Thoracic aorta (tissue), 2 donors: ENCODE data around the gene SLFN11. TPM values are rescaled to one million over a fixed set of nuclear protein-coding genes. Genes with fewer than 3 reads are reported as not detected.
A peak's percentile ranks its signal among the peaks of the same experiment; 100 is the strongest.
"Not testable (repeated sequence)": the region's sequence is repeated elsewhere in the genome, so short reads cannot be mapped to it uniquely, and the experiment has no call there.

Source experiments
- ATAC-seq: fragments of 150-250 bp; one replicate; pipeline ENCODE4 v1.8.0; 2017; ENCODE audit warnings: low read depth; ENCODE audit not compliant: insufficient number of reproducible peaks, low FRiP score
- DNase-seq: peaks from one replicate; pipeline ENCODE4 v3.0.0-alpha.2; 2020; ENCODE audit warnings: low spot score
- H3K27ac ChIP-seq, 2 donors: fragments of 200-600 bp; sonication (generic); 1 replicate in 1 of 2; 2 replicates in 1 of 2; pipeline ENCODE4 v1.5.1; 2016; ENCODE audit warnings: mild to moderate bottlenecking in 2 of 2, moderate library complexity in 2 of 2
- H3K27me3 ChIP-seq: fragments of 200-600 bp; sonication (generic); replicated peaks from 2 replicates; pipeline ENCODE4 v1.6.0; 2016; ENCODE audit warnings: mild to moderate bottlenecking; ENCODE audit not compliant: insufficient read depth
- H3K36me3 ChIP-seq: fragments of 200-600 bp; sonication (generic); one replicate; pipeline ENCODE4 v1.5.1; 2016
- H3K4me1 ChIP-seq, 2 donors: fragments of 200-600 bp; sonication (generic); 1 replicate in 1 of 2; 2 replicates in 1 of 2; pipeline versions ENCODE4 v1.5.1 to v1.6.0; 2016; ENCODE audit warnings: low read depth in 2 of 2, mild to moderate bottlenecking in 1 of 2; ENCODE audit not compliant: control insufficient read depth in 1 of 2
- H3K4me3 ChIP-seq: fragments of 200-600 bp; sonication (generic); 2 replicates; pipeline ENCODE4 v1.5.1; 2016; ENCODE audit warnings: mild to moderate bottlenecking
- H3K9me3 ChIP-seq: fragments of 200-600 bp; sonication (generic); 2 replicates; pipeline ENCODE4 v1.5.1; 2016
- total RNA-seq, 2 donors: library from RNA; depleted of rRNA; stranded (reverse); fragments of >200 nt; gene quantifications; one replicate each; pipeline versions ENCODE4 v1.1.0 to v1.2.3, GENCODE V29; 2016
- TF ChIP-seq, protein P1 (sequence below): fragments of 200-600 bp; sonication (generic); IDR thresholded peaks from one replicate; pipeline ENCODE4 v1.5.1; 2019; ENCODE audit warnings: antibody characterized with exemption

The SLFN11 gene, protein sequence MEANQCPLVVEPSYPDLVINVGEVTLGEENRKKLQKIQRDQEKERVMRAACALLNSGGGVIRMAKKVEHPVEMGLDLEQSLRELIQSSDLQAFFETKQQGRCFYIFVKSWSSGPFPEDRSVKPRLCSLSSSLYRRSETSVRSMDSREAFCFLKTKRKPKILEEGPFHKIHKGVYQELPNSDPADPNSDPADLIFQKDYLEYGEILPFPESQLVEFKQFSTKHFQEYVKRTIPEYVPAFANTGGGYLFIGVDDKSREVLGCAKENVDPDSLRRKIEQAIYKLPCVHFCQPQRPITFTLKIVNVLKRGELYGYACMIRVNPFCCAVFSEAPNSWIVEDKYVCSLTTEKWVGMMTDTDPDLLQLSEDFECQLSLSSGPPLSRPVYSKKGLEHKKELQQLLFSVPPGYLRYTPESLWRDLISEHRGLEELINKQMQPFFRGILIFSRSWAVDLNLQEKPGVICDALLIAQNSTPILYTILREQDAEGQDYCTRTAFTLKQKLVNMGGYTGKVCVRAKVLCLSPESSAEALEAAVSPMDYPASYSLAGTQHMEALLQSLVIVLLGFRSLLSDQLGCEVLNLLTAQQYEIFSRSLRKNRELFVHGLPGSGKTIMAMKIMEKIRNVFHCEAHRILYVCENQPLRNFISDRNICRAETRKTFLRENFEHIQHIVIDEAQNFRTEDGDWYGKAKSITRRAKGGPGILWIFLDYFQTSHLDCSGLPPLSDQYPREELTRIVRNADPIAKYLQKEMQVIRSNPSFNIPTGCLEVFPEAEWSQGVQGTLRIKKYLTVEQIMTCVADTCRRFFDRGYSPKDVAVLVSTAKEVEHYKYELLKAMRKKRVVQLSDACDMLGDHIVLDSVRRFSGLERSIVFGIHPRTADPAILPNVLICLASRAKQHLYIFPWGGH
- total RNA-seq = 10 to 100 TPM; 53.5 to 87.1 TPM

DNA sequence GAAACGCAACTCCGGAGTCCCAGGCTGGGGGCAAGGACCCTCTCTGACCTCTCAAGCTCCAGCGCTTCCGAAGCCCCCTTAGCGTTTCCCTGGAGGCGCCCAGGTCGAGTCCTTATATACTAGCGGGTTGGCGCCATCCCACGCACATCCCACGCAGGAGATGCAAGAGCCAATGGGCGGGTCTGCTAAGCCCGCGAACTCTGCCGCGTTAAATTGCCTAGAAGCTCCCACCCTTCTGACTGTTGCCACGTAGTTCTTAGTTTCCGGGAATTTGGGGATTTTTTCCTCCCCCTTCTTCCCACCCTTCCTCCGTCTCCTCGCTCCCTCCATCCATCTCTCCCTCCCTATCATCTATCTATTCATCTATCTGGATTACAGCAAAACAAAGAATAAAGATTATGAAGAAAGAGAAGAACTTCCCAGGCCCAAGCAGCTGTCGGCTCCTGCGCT lies at the start of gene SLFN11:
Gene SLFN11, minus strand, starts transcription at position 88 of the 450 bp plus-strand sequence. CDS start 9,814 bp downstream, outside the sequence.
- H3K9me3 ChIP-seq = no peaks in the 10 kb centered on the region
- peak within 1 kb of the TSS; percentile 98 to 99 for H3K27ac ChIP-seq
- H3K4me1 ChIP-seq = peaks cover 9 to 15% of the 10 kb centered on the region in 2 donors
- TF ChIP-seq, protein P1, sequence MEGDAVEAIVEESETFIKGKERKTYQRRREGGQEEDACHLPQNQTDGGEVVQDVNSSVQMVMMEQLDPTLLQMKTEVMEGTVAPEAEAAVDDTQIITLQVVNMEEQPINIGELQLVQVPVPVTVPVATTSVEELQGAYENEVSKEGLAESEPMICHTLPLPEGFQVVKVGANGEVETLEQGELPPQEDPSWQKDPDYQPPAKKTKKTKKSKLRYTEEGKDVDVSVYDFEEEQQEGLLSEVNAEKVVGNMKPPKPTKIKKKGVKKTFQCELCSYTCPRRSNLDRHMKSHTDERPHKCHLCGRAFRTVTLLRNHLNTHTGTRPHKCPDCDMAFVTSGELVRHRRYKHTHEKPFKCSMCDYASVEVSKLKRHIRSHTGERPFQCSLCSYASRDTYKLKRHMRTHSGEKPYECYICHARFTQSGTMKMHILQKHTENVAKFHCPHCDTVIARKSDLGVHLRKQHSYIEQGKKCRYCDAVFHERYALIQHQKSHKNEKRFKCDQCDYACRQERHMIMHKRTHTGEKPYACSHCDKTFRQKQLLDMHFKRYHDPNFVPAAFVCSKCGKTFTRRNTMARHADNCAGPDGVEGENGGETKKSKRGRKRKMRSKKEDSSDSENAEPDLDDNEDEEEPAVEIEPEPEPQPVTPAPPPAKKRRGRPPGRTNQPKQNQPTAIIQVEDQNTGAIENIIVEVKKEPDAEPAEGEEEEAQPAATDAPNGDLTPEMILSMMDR = no peak
- DNase-seq (peak; percentile 63), ATAC-seq (peak; percentile 92)
- H3K27me3 ChIP-seq = no peaks in the 10 kb centered on the region
- peak within 1 kb of the TSS; percentile 88 for H3K4me3 ChIP-seq
- H3K36me3 ChIP-seq = no peaks in the 10 kb centered on the region

DNA sequence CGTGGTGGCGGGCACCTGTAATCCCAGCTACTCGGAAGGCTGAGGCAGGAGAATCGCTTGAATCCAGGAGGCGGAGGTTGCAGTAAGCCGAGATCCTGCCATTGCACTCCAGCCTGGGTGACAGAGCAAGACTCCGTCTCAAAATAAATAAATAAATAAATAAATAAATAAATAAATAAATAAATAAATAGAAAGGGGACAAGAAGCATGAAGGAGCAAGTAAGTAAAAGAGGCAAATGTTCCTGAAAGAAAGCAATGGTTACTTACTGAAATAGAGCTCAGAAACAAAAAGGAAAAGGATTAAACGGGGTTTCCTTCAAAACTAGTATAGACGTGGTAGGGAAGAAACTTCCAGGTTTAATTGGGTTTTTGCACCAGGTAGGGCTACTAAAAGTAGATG lies 47.6 kb upstream of the SLFN11 start:
- H3K9me3 ChIP-seq, H3K4me3 ChIP-seq, H3K4me1 ChIP-seq, H3K27ac ChIP-seq, H3K36me3 ChIP-seq, DNase-seq, H3K27me3 ChIP-seq, ATAC-seq: not testable (repeated sequence)

DNA sequence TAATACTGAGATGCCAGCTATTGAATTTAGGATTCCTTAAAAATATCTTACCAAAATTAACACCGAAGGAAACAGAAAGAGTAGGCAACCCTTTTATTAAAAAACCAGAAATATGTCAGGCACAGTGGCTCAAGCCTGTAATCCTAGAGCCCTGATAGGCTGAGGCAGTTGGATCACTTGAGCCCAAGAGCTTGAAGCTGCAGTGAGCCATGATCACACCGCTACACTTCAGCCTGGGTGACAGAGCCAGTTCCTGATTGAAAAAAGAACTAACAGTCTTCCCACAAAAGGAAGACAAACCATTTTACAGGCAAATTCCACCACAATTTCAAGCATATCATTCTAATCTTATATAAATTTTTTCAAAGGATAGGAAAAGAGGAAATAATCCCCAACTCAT lies 43.2 kb upstream of the SLFN11 start:
- H3K4me1 ChIP-seq = no peaks in the 10 kb centered on the region
- no peak overlapping the region for H3K4me3 ChIP-seq
- peaks cover 10% of the 10 kb centered on the region for H3K9me3 ChIP-seq
- ATAC-seq = no peak
- peaks cover 8% of the 10 kb centered on the region for H3K36me3 ChIP-seq
- TF ChIP-seq, protein P1 = no peak
- DNase-seq = no peak
- no peak overlapping the region for H3K27ac ChIP-seq
- no peaks in the 10 kb centered on the region for H3K27me3 ChIP-seq

DNA sequence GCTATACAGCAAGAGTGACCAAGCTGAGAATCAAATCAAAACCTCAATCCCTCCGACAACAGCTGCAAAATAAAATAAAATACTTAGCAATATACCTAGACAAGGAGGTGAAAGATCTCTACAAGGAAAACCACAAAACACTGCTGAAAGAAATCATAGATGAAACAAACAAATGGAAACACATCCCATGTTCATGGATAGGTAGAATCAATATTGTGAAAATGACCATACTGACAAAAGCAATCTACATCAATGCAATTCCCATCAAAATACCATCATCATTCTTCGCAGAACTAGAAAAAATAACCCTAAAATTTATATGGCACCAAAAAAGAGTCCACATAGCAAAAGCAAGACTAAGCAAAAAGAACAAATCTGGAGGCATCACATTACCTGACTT lies 41.3 kb upstream of the SLFN11 start:
- peaks cover 23% of the 10 kb centered on the region for H3K36me3 ChIP-seq

DNA sequence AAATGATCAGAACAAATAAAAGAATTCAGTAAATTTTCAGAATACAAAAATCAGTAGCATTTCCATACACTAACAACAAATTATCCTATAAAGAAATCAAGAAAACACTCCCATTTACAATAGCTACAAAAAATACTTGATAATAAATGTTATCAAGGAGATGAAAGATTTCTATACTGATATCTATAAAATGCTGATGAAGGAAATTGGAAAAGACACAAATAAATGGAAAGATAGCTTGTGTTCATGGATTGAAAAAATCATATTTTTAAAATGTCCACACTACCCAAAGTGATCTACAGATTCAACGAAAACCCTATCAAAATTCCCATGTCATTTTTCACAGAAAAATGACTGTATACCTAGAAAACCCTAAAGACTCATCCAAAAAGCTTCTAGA lies 40.8 kb upstream of the SLFN11 start:
- DNase-seq (no peak), ATAC-seq (no peak)
- TF ChIP-seq, protein P1 = no peak
- Histone ChIP-seq H3K4me3 (no peak overlapping the region), H3K27me3 (no peaks in the 10 kb centered on the region), H3K36me3 (peaks cover 25% of the 10 kb centered on the region), H3K9me3 (peaks cover 10% of the 10 kb centered on the region), H3K4me1 (no peaks in the 10 kb centered on the region), H3K27ac (no peak overlapping the region)

More for the DNA sequence above, 41.3 kb upstream of the SLFN11 start:
- not testable (repeated sequence) for H3K4me1 ChIP-seq, DNase-seq, H3K27ac ChIP-seq, H3K4me3 ChIP-seq, H3K27me3 ChIP-seq, ATAC-seq
- H3K9me3 ChIP-seq = peaks cover 10% of the 10 kb centered on the region

DNA sequence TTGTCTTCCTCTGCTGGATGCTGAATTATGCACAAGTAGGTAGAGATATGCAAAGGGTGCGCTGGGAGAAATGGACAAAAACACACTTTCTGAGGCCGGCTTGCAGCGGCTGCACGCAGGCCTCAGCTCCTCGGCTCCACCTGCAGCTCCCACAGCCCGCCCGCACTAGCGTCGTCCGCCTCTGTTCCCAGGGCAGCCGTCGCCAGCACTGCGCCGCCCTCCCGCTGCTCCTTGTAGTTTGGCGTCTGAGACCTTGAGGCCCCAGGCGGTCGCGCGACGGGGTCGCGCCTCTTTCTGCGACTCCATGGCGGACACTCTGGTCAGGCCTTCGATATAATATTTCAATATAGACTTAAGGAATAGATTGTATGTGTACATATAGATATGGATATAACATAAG lies 34.1 kb upstream of the SLFN11 start:
- Histone ChIP-seq H3K4me3 (no peak overlapping the region), H3K36me3 (peaks cover 24% of the 10 kb centered on the region), H3K9me3 (no peaks in the 10 kb centered on the region), H3K27me3 (no peaks in the 10 kb centered on the region), H3K27ac (no peak overlapping the region), H3K4me1 (no peaks in the 10 kb centered on the region)
- DNase-seq = no peak
- TF ChIP-seq, protein P1 = no peak
- no peak for ATAC-seq
